MCF 10A (cell line): ENCODE results near the gene LIMS2. TPM values are rescaled to one million over a fixed set of nuclear protein-coding genes. Genes with fewer than 3 reads are reported as not detected.

ENCODE experiments used
- BruUV-seq: library from RNA; stranded (reverse); fragments of 400-500 nt; replicated peaks from 2 replicates; lab custom pipeline; 2021; lab: Mats Ljungman, UMichigan
- CTCF ChIA-PET: fragments of 300-600 bp; sonication (Branson Sonifier 250); formaldehyde crosslinking; extraction: SDS; loops from one replicate; lab custom pipeline; 2021; ENCODE audit warnings: antibody characterized with exemption, inconsistent platforms; lab: Yijun Ruan, JAX
- POLR2A ChIA-PET: fragments of 300-600, 350-650 bp; sonication (Branson Sonifier 250); formaldehyde crosslinking; extraction: SDS; loops from one replicate; lab custom pipeline; 2020; ENCODE audit warnings: antibody characterized with exemption, inconsistent platforms; lab: Yijun Ruan, JAX
- DNase-seq: peaks from one replicate; pipeline ENCODE4 v3.0.0-alpha.2; 2018; ENCODE audit not compliant: unreplicated experiment
- H3K27ac Mint-ChIP-seq: one replicate; pipeline ENCODE4 v1.8.0; 2022; ENCODE audit warnings: mild to moderate bottlenecking, low read depth, mixed read lengths; ENCODE audit not compliant: unreplicated experiment
- H3K27me3 Mint-ChIP-seq: one replicate; pipeline ENCODE4 v1.8.0; 2022; ENCODE audit warnings: mixed read lengths; ENCODE audit not compliant: insufficient read depth, unreplicated experiment
- H3K36me3 Mint-ChIP-seq: one replicate; pipeline ENCODE4 v1.8.0; 2022; ENCODE audit warnings: mild to moderate bottlenecking, moderate library complexity, mixed read lengths; ENCODE audit not compliant: insufficient read depth, unreplicated experiment
- H3K4me1 Mint-ChIP-seq: one replicate; pipeline ENCODE4 v1.8.0; 2022; ENCODE audit warnings: mixed read lengths; ENCODE audit not compliant: insufficient read depth, unreplicated experiment
- H3K4me3 Mint-ChIP-seq: one replicate; pipeline ENCODE4 v1.8.0; 2022; ENCODE audit warnings: mild to moderate bottlenecking, moderate library complexity, mixed read lengths; ENCODE audit not compliant: unreplicated experiment
- H3K9me3 Mint-ChIP-seq: one replicate; pipeline ENCODE4 v1.8.0; 2022; ENCODE audit warnings: mixed read lengths; ENCODE audit not compliant: unreplicated experiment
- CTCF ChIP-seq: fragments of 200-600 bp; IDR thresholded peaks from one replicate; pipeline ENCODE4 v1.8.0; 2022; ENCODE audit warnings: antibody characterized with exemption, mild to moderate bottlenecking; ENCODE audit not compliant: unreplicated experiment
- intact Hi-C: fragments of 100-400 bp; cut with micrococcal nuclease; formaldehyde crosslinking; loops from 2 replicates; pipeline ENCODE4 v1.14.1; 2022
- total RNA-seq: library from RNA; stranded (reverse); gene quantifications from 2 replicates; pipeline ENCODE4 v1.2.3, GENCODE V29; 2022

LIMS2 gene
- total RNA-seq, 1 experiment from 2014 or later = not detected

GRCh38 chr2:127683757-127684156, 8.4 kb upstream of the LIMS2 start:
- DNase-seq = no peak
- BruUV-seq = no TSS peak
- H3K4me1 Mint-ChIP-seq = no peaks in the 10 kb centered on the region
- intact Hi-C loops = no loop called here
- H3K27me3 Mint-ChIP-seq = peaks cover 1% of the 10 kb centered on the region
- no peaks in the 10 kb centered on the region for H3K9me3 Mint-ChIP-seq
- no peaks in the 10 kb centered on the region for H3K36me3 Mint-ChIP-seq
- TF ChIP-seq CTCF = no peak
- ChIA-PET CTCF (interaction anchor here (0.6 kb wide), 1 partner anchor 99 kb away, joined by 3 read pairs; no protein-coding TSS in a partner anchor), POLR2A (no interaction called here)
- no peak overlapping the region for H3K4me3 Mint-ChIP-seq
- H3K27ac Mint-ChIP-seq = no peak overlapping the region

DNA sequence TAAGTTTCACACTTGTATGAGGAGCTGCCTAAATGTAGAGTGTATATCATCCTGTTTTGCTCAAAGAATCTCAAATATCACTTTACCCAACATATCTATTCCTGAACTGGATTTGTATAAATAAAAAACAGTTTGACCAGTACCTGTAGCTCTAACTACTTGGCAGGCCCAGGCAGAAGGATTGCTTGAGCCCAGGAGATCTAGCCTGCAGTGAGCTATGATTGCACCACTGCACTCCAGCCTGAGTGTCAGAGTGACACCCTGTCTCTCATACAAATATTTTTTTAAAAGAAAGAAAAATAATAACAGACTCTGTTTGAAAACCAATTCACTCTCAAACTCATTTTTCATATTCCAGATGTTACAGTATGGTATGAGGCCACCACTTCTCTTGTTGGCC, 7.7 kb upstream of the LIMS2 start:
- Mint-ChIP-seq H3K27ac (no peak overlapping the region), H3K36me3 (no peaks in the 10 kb centered on the region), H3K4me1 (no peaks in the 10 kb centered on the region), H3K9me3 (no peaks in the 10 kb centered on the region), H3K27me3 (peaks cover 8% of the 10 kb centered on the region), H3K4me3 (no peak overlapping the region)
- ChIA-PET POLR2A (interaction anchor here (1.5 kb wide), 1 partner anchor 10 kb away, joined by 3 read pairs; no protein-coding TSS in a partner anchor), CTCF (interaction anchor here (1.2 kb wide), 1 partner anchor 34 kb away, joined by 4 read pairs; no protein-coding TSS in a partner anchor)
- BruUV-seq = no TSS peak
- TF ChIP-seq CTCF = no peak
- intact Hi-C loops = no loop called here
- no peak for DNase-seq

DNA sequence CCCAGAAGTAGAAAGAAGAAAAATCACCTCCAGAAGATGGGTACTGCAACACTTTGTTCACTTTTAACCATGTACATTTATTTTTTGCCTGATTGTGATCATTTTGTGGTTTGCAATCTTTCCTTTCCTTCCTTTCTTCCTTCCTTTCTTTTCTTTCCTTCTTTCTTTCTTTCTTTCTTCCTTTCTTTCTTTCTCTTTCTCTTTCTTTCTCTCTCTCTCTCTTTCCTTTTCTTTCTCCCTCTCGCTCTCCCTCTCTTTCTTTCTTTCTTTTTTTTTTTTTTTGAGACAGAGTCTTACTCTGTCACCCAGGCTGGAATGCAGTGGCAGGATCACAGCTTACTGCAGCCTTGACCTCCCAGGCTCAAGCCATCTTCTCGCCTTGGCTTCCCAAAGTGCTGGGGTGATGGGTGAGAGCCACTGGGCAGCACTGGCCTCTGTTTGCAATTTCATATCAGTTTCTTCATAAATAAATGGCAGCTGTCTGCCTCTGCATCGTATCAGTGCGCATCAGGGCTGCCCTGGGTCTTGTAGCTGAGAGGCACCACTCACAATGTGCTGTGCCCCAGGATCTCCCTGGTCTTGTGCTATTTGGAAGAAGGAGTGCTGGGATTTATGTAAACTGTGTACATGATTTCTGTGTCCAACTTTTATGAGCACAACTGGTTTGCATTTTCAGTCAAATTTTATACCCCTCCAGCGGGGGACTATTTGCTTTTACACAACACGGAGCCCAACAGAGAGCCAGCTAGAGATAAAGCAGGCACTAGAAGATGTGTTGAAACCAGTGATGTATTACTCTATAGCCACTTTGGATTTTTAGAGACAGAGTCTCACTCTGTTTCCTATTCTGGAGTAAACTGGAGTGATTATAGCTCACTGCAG, 6.9 kb upstream of the LIMS2 start:
- H3K27ac Mint-ChIP-seq = peak overlapping the region; percentile 72
- intact Hi-C loops = no loop called here
- H3K4me1 Mint-ChIP-seq = no peaks in the 10 kb centered on the region
- H3K27me3 Mint-ChIP-seq = peaks cover 17% of the 10 kb centered on the region
- ChIA-PET CTCF (interaction anchor here (0.6 to 1.2 kb wide), 2 partner anchors 33 to 360 kb away, joined by 3 to 4 read pairs; no protein-coding TSS in a partner anchor), POLR2A (interaction anchor here (1.5 kb wide), 1 partner anchor 11 kb away, joined by 3 read pairs; no protein-coding TSS in a partner anchor)
- no peak overlapping the region for H3K4me3 Mint-ChIP-seq
- H3K9me3 Mint-ChIP-seq = no peaks in the 10 kb centered on the region
- no peak for DNase-seq
- no peak for TF ChIP-seq CTCF
- no peaks in the 10 kb centered on the region for H3K36me3 Mint-ChIP-seq
- BruUV-seq = no TSS peak

DNA sequence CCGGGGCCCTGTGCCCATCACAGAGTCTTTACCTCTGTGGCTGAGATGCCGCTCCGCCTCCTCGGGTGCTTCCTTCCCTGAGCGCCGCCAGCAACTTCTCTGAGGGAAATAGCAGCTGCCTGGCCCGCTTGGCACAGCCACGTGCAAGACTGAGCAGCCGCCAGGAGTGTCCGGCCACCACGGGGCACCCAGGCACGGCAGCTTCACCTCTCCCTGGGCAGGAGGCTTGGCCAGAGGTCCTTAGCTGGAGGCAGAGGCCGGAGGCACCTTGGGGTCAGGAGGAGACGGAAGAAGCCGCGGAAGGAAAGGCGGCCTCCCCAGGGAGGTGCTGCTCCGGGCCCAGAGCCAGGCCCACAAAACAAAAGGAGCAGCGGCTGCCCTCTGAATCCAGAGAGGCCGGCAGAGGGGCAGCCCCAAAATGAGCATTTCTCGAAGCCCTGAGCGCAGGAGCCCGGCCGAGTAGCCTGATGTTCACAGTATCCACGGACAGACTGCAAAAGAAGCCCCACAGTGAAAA, 6.0 kb upstream of the LIMS2 start:
- no peak overlapping the region for H3K4me3 Mint-ChIP-seq
- peaks cover 25% of the 10 kb centered on the region for H3K27me3 Mint-ChIP-seq
- H3K4me1 Mint-ChIP-seq = no peaks in the 10 kb centered on the region
- no peak for TF ChIP-seq CTCF
- DNase-seq = no peak
- POLR2A ChIA-PET = interaction anchor here (1.5 kb wide), 1 partner anchor 11 kb away, joined by 3 read pairs; no protein-coding TSS in a partner anchor
- H3K36me3 Mint-ChIP-seq = no peaks in the 10 kb centered on the region
- no peak overlapping the region for H3K27ac Mint-ChIP-seq
- no peaks in the 10 kb centered on the region for H3K9me3 Mint-ChIP-seq
- no TSS peak for BruUV-seq
- intact Hi-C loops = no loop called here
- CTCF ChIA-PET = no interaction called here
